CD4-positive, alpha-beta T cell (primary cell): ENCODE data around the gene GBP3. TPM values are rescaled to one million over a fixed set of nuclear protein-coding genes. Genes with fewer than 3 reads are reported as not detected.
"Not testable (repeated sequence)": the region's sequence is repeated elsewhere in the genome, so short reads cannot be mapped to it uniquely, and the experiment has no call there.

Experiments used
- ATAC-seq: fragments of 200-7000 bp; cut with Tn5 transposase; one replicate; pipeline ENCODE4 v1.10.0; 2022; ENCODE audit warnings: mild to moderate bottlenecking; ENCODE audit not compliant: poor library complexity
- CTCF ChIA-PET: fragments of 350-600 bp; sonication (Branson Sonifier 250); formaldehyde crosslinking; loops from one replicate; lab custom pipeline; 2021; ENCODE audit warnings: antibody characterized with exemption, inconsistent platforms; lab: Charles Lee
- POLR2A ChIA-PET: fragments of 350-600 bp; sonication (Branson Sonifier 250); formaldehyde crosslinking; loops from one replicate; lab custom pipeline; 2021; ENCODE audit warnings: antibody characterized with exemption, inconsistent platforms; lab: Charles Lee
- DNase-seq, 14 experiments: peaks; one replicate each; pipeline ENCODE4 v3.0.0-alpha.2; 2013 to 2020; ENCODE audit warnings: mixed read lengths in 2 of 14
- H3K27ac ChIP-seq, 2 donors: one replicate each; pipeline versions ENCODE4 v1.5.1 to v1.7.0; 2013; ENCODE audit warnings: low read length in 2 of 2, low read depth in 1 of 2, mild to moderate bottlenecking in 1 of 2
- H3K27me3 ChIP-seq, 2 experiments: 1 replicate in 1 of 2; 2 replicates in 1 of 2; pipeline versions ENCODE4 v1.6.1 to v1.7.0; 2013; ENCODE audit warnings: low read length in 2 of 2, control low read depth in 1 of 2, mild to moderate bottlenecking in 1 of 2, moderate library complexity in 1 of 2; ENCODE audit not compliant: insufficient read depth in 2 of 2, control insufficient read depth in 1 of 2
- H3K36me3 ChIP-seq: one replicate; pipeline ENCODE4 v1.6.1; 2013; ENCODE audit warnings: low read length, control low read depth; ENCODE audit not compliant: insufficient read depth
- H3K4me1 ChIP-seq: one replicate; pipeline ENCODE4 v1.6.1; 2013; ENCODE audit warnings: low read length, control low read depth; ENCODE audit not compliant: insufficient read depth
- H3K4me3 ChIP-seq: one replicate; pipeline ENCODE4 v1.5.1; 2013; ENCODE audit warnings: mild to moderate bottlenecking, low read length, moderate library complexity
- H3K9me3 ChIP-seq, 2 experiments: 1 replicate in 1 of 2; 2 replicates in 1 of 2; pipeline versions ENCODE4 v1.6.1 to v1.7.0; 2013; ENCODE audit warnings: low read length in 2 of 2, mild to moderate bottlenecking in 2 of 2, control low read depth in 1 of 2, moderate library complexity in 1 of 2; ENCODE audit not compliant: control insufficient read depth in 1 of 2, insufficient read depth in 1 of 2
- H3K27ac Mint-ChIP-seq: one replicate; pipeline ENCODE4 v1.8.0; 2020; ENCODE audit warnings: mixed read lengths
- H3K27me3 Mint-ChIP-seq: one replicate; pipeline ENCODE4 v1.8.0; 2021; ENCODE audit warnings: mixed read lengths
- H3K36me3 Mint-ChIP-seq: one replicate; pipeline ENCODE4 v1.8.0; 2021; ENCODE audit warnings: low read depth, mixed read lengths
- H3K4me1 Mint-ChIP-seq: one replicate; pipeline ENCODE4 v1.8.0; 2021; ENCODE audit warnings: low read depth, mixed read lengths
- H3K4me3 Mint-ChIP-seq: one replicate; pipeline ENCODE4 v1.8.0; 2020; ENCODE audit warnings: mild to moderate bottlenecking, mixed read lengths
- H3K9me3 Mint-ChIP-seq: one replicate; pipeline ENCODE4 v1.8.0; 2020; ENCODE audit warnings: mixed read lengths
- CTCF ChIP-seq: fragments of 200-600 bp; IDR thresholded peaks from one replicate; pipeline ENCODE4 v1.8.0; 2022; ENCODE audit warnings: antibody characterized with exemption, mild to moderate bottlenecking
- intact Hi-C, 2 experiments: fragments of 100-400 bp; cut with DNase I in 1 of 2; cut with micrococcal nuclease in 1 of 2; formaldehyde crosslinking; loops; one replicate each; pipeline versions ENCODE4 v1.15.1 to v1.9.0; 2023 to 2025; cut with DNase I, micrococcal nuclease
- total RNA-seq, 174 experiments: library from RNA in 2 of 174; stranded (reverse) in 2 of 174; gene quantifications; one replicate each; pipeline ENCODE4 v1.2.3 and lab custom pipeline; 2021 to 2026

GBP3 gene
- total RNA-seq, 2 experiments from 2014 or later: 17.5 to 20.7 TPM

- H3K4me3 Mint-ChIP-seq: peak overlapping the region; percentile 92
- H3K27me3 ChIP-seq: no peaks in the 10 kb centered on the region
- TF ChIP-seq CTCF: no peak
- peaks cover 21% of the 10 kb centered on the region for H3K36me3 ChIP-seq
- peaks cover 47% of the 10 kb centered on the region for H3K36me3 Mint-ChIP-seq
- H3K27me3 Mint-ChIP-seq: no peaks in the 10 kb centered on the region
- CTCF ChIA-PET: interaction anchor here (1.2 kb wide), 1 partner anchor 63 kb away, joined by 4 read pairs; no protein-coding TSS in a partner anchor
- ATAC-seq (no peak), DNase-seq (peak in 1 of 14 experiments; percentile 21)
- peak overlapping the region; percentile 92 for H3K27ac Mint-ChIP-seq
- peak overlapping the region; percentile 68 for H3K4me3 ChIP-seq
- POLR2A ChIA-PET: interaction anchor here (0.7 to 3.8 kb wide), 15 partner anchors 9 to 288 kb away, joined by 3 to 25 read pairs (median 6); partner anchors contain the start of genes GBP1, GBP2 and GBP4
- intact Hi-C loops: no loop called here
- H3K4me1 ChIP-seq: peaks cover 27% of the 10 kb centered on the region
- peaks cover 0 to 4% of the 10 kb centered on the region in 2 experiments for H3K9me3 ChIP-seq
- H3K4me1 Mint-ChIP-seq: peaks cover 47% of the 10 kb centered on the region
- H3K9me3 Mint-ChIP-seq: peaks cover 5% of the 10 kb centered on the region
- H3K27ac ChIP-seq: peak overlapping the region; percentile 62 to 71
Observed at GRCh38 chr1:89023026-89023425, 360 bp upstream of the GBP3 start.

- Mint-ChIP-seq H3K4me1 (peaks cover 67% of the 10 kb centered on the region), H3K36me3 (peaks cover 94% of the 10 kb centered on the region)
- H3K27ac ChIP-seq, H3K9me3 Mint-ChIP-seq, ATAC-seq, POLR2A ChIA-PET, H3K27ac Mint-ChIP-seq, CTCF ChIA-PET, H3K4me3 Mint-ChIP-seq, DNase-seq, H3K27me3 ChIP-seq, H3K27me3 Mint-ChIP-seq, H3K4me3 ChIP-seq, H3K9me3 ChIP-seq: not testable (repeated sequence)
- H3K36me3 ChIP-seq: peaks cover 64% of the 10 kb centered on the region
- intact Hi-C loops: loop anchor here in 1 of 2 experiments (5.0 kb wide), 1 partner anchor 39 kb away; no protein-coding TSS in a partner anchor
- H3K4me1 ChIP-seq: peaks cover 38% of the 10 kb centered on the region
Observed at GRCh38 chr1:89018318-89018717, 4.3 kb downstream of the GBP3 start.

GRCh38 chr1:89008511-89008910 is 14.2 kb downstream of the GBP3 start:
- Histone ChIP-seq H3K27ac (no peak overlapping the region), H3K27me3 (no peaks in the 10 kb centered on the region), H3K36me3 (peaks cover 85% of the 10 kb centered on the region), H3K4me1 (peaks cover under 1% of the 10 kb centered on the region), H3K9me3 (no peaks in the 10 kb centered on the region), H3K4me3 (no peak overlapping the region)
- POLR2A ChIA-PET: no interaction called here
- no peak overlapping the region for H3K27ac Mint-ChIP-seq
- peaks cover 97% of the 10 kb centered on the region for H3K36me3 Mint-ChIP-seq
- no peak for DNase-seq
- no peaks in the 10 kb centered on the region for H3K27me3 Mint-ChIP-seq
- no peak for ATAC-seq
- H3K9me3 Mint-ChIP-seq: no peaks in the 10 kb centered on the region
- intact Hi-C loops: no loop called here
- no peak for TF ChIP-seq CTCF
- no peak overlapping the region for H3K4me3 Mint-ChIP-seq
- CTCF ChIA-PET: no interaction called here
- H3K4me1 Mint-ChIP-seq: peaks cover 7% of the 10 kb centered on the region
